ENCODE data around the gene CLASP2.

The CLASP2 gene

DNA sequence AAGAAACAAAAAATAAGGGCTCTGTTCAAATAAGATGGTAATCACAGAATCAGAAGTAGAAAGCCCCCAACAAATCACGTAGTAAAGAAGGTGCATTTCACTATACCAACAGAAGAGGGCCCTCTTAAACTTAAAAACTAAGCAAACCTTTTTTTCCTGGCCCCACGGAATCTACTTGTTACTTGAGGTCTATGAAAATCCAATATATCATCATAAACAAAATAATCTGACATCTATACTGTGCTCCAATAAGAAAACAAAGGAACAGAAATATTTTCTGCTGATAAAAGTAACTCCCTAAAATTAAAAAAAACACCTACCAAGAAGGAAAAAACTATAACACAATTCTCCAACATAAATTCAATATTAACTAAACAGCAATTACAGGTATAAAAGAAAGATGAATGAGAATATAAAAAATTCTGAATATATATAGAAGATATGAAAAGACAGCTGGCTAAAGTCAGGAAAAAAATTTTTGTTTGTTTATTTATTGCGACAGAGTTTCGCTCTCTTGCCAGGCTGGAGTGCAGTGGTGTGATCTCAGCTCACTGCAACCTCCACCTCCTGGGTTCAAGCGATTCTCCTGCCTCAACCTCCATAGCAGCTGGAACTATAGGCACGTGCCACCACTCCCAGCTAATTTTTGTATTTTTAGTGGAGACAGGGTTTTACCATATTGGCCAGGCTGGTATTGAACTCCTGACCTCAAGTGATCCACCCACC, 81.8 kb downstream of the CLASP2 start:
- DNase-seq (ENCODE audit: low read depth in 2 of 2): no peak

- DNase-seq (ENCODE audit: low read depth in 2 of 2): no peak
Measured at GRCh38 chr3:33634262-33634661, 83.8 kb downstream of the CLASP2 start.

- no peak for DNase-seq (ENCODE audit: low read depth in 2 of 2)
Measured at GRCh38 chr3:33629219-33629618, 88.8 kb downstream of the CLASP2 start.

DNA sequence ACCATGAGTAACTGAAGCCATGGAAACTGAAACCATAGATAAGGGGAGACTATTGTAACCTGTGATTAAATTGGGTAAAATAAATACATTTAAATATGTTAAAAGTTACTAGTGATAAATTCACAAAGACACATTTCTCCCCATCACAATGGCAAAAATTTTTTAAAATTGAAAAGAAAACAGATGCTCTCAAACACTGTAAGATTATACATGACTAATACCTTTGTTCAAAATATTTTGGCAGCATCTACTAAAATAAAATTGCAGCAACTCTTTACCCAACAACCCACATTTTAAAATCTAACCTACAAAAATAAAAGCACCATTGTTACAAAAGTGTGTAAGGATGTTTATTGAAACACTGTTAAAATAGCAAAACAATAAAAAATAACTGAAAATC, 93.3 kb downstream of the CLASP2 start:
- DNase-seq (ENCODE audit: low read depth in 2 of 2): no peak

DNA sequence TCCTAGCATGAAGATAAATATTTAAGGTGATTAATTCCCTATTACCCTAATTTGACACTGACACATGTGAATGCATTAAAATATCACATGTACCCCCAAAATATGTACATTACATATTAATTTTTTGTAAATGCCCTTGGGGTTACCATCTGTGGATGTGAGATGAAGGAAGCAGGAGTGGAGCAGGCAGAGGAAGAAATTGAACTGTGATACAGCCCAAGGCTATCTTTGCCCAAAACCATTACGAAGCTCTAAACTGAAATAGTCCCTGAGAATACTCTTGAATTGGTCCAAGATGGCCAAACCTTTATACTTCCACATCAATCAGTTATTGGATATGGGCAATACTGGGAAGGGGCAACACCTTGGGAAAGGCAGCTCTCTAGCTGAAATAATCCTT, 105.0 kb downstream of the CLASP2 start:
- no peak for DNase-seq (ENCODE audit: low read depth in 2 of 2)

- DNase-seq (ENCODE audit: low read depth in 2 of 2): no peak
Measured at GRCh38 chr3:33612607-33613006, 105.4 kb downstream of the CLASP2 start.

DNA sequence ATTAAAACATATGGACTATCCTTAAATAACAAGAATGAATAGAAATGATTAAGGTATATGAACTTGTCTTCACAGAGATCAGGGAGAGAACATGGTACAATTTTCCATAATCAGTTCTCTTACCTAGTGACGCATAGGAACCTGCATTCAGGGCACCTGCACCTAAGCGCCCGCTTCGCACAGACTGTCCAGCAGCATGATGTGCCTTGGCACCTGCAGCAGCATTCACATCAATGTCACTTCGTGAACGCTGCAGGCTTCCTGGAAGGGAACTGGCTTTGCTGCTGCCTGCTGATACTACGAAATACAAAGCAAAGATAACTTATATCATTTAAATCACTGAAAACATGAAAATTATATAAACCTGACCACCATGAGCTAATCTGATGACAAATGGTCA, 115.2 kb downstream of the CLASP2 start:
- DNase-seq (ENCODE audit: low read depth in 2 of 2): no peak

- DNase-seq (ENCODE audit: low read depth in 2 of 2): no peak
Measured at GRCh38 chr3:33597257-33597689, 120.8 kb downstream of the CLASP2 start.

DNA sequence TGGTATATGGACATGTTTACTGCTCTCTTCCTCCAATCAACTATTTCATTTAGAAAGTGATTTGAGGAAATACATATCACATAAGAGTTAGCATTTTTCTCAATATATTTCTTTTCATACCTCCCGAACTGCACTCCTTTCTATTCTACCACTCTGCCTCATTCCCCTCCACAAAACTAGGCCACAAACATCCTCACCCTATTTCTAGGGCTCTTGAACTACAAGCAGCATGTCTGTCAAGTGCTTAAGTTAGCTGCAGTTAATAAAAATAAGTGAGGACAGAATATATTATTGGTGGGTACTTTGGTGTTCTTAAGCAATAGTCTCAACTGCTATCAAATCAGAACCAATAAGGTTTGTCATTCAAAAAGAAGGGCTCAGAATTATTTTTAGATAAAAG, 125.1 kb downstream of the CLASP2 start:
- no peak for DNase-seq (ENCODE audit: low read depth in 2 of 2)

DNA sequence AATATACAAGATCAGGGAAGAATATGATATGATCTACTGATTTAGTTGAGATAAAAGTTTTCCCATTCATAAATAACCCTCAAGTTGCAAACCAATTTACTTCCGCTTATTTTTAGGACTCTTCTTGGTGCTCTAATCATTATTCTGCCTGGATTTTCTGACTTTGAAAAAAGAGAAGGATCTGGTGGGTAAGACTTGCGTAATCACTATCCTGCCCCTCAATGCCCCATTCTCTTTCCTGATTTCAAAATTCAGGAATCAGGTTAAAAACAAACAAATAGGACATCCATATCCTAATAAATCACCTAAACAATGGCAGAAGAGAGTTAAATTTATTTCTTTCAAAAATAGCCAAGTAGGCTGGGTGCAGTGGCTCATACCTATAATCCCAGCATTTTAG, 127.5 kb downstream of the CLASP2 start:
- DNase-seq (ENCODE audit: low read depth in 2 of 2): no peak

DNA sequence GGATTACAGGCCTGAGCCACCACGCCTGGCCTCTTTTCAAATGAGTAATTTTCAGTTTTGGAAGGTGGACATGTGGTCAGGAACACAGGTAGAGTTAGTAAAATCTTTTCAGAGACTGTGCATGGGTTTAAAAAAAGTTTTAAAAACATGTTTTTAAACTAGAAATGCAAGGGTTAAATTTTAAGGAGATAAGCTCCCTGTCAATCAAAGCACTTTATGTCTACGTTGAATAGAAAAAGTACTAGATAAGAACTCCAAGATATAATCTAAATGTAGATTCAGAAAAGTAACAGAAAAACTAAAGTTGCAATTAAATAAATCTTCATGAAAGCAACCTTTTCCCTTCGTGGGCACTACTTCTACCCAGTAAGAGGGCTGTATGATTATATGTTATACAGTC, 131.7 kb downstream of the CLASP2 start:
- DNase-seq (ENCODE audit: low read depth in 2 of 2): no peak

DNA sequence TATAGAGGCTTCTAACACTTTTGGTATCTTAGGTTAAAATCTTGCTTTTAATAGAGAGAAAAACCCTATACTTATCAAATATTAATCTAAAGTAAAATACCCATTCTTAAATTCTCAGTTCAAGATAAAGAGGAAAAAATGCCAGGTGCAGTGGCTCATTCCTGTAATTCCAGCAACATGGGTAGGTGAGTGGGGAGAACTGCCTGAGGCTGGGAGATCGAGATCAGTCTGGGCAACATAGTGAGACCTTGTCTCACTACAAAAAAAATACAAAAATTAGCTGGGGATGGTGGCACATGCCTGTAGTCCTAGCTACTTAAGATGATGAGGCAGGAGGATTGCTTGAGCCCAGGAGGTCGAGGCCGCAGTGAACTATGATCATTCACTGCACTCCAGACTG, 135.8 kb downstream of the CLASP2 start:
- no peak for DNase-seq (ENCODE audit: low read depth in 2 of 2)

GRCh38 chr3:33581666-33582065, 136.4 kb downstream of the CLASP2 start:
- DNase-seq (ENCODE audit: low read depth in 2 of 2): no peak

DNA sequence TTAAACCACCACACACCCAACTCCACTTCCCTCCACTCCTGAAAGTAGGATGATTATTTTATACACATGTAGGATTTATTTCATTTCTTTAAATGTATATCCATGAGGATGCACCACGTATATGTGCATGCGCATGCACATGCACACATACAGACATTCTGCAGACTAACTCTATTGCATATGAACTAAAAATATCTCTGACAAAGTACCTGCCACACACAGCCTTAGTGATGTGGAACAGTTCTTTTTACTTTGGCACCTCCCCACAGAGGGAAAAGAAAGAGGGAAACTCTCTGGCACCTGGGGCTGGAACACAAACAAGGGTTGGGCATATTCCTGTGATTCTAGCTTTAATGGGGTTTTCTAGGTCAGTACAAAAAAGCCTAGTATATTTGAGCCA, 138.2 kb downstream of the CLASP2 start:
- no peak for DNase-seq (ENCODE audit: low read depth in 2 of 2)

DNA sequence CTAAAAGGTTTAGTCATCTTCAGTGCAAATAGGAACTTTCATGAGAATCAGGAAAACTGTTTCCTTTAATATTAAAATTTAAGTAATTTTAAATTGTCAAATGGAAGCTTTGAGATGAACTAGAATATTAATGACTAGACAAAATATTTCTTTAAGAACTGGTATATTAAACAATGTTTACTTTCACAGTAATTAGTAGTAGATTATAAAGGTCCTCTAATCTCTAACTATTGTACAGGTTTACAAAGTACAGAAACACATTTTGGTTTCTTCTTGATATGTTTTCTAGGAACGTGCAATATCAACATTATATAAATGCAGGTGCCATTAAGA, 138.9 kb downstream of the CLASP2 start:
- DNase-seq (ENCODE audit: low read depth in 2 of 2): no peak

DNA sequence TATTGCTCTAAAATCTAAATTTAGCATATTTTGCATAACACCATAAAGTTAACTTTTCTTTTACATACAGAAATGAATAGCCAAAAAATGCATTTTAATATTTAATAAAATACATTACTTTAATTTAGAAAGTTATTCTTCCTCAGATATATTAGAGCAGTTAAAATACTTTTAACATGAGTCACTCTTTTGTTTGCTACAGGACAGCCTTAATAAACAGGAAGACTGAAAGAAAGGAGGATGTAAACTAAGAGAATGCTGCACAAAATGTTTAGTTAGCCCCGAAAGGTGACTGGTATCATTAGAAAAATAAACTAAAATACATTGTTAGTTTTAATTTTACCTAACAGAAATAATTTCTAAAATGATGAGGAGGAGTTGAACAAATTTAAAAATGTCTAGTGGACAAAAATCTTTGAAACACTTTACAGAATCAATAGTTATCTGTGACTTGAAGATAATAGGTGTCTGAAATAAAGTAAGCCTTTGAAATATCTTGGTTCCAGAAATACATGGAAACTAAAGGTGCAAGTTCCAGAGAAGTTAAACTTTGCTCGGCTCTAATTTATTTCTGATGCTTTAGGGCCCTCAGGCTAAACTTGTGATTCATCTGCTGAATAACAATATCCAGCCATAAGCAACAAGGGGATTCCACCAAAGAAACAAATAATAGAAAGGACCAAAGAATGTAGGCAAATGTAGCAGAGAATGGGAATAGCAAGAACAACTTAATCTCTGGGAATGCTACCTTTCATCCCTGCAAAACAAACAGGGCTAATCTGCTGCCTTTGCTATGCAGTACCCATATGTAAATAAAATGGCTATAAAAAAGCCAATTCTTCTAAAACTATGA, 139.5 kb downstream of the CLASP2 start:
- DNase-seq (ENCODE audit: low read depth in 2 of 2): no peak

DNA sequence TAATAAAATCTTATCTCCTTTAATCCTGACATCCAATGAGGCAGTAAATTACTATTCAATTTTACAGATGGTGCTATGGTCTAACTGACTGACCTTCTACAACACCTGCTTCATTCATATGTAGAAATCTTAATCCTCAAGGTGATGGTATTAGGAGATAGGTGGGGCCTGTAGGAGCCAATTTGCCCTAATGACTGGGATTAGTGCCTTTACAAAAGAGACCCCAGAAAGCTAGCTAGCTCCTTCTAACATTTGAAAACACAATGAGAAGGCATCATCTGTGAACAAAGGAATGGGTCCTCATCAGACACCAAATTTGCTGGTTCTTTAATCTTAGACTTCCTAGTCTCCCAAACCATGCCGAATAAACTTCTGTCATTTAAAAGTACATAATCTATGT, 140.5 kb downstream of the CLASP2 start:
- DNase-seq (ENCODE audit: low read depth in 2 of 2): no peak

DNA sequence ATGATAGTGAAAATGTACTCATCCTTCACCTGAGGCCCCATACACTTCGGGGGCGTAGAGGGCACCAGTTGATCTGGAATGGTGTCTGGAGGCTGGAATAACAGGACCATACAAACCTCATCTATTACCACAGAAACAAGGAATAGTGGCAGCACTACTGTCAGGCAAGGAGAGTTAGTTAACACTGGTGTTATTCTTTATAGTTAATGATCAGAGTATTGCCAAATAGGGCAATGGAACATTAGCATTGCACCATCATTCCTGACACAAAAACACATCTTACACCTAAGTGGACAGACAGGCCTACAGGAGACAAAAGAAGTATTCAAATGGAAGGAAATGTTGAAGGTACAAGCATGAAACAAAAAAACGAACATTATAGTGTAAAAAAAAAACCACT, 140.9 kb downstream of the CLASP2 start:
- no peak for DNase-seq (ENCODE audit: low read depth in 2 of 2)

DNA sequence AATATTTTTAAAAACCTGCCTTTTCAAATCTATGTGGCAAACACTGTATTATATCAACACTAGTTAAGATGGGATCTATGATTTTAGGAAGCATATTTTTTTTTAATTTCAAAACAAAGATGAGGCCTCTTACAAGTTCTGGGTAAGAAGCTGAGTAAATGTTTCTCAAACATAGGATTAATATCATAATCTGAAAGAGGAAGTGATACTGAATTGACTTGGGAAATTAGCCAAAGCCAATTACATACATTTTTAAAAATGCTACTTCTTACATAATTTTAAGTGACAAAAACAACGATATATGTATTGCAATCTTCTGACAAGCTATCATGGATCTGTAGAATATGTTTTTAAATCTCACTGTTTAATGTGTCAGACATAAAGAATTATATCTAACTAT, 142.7 kb downstream of the CLASP2 start:
- DNase-seq (ENCODE audit: low read depth in 2 of 2): no peak

DNA sequence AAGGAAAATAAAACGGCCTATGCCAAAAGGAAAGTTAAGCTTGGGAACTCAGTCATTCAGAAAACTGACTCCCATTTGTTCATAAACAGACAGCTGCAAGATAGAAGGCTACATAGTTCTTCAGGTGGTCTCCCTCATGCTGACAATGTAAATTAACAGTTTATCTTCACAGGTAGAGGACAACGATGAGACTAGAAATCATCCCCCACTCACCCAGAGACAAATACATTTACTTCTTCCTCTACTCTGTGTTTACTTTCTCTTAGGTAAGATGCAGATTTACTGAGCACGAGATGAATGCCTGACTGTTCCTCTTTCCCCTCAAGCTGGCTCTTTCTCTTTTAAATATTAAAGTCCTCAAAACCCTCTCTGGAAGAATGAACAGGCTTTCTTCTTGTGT, 160.2 kb downstream of the CLASP2 start:
- DNase-seq (ENCODE audit: low read depth in 2 of 2): no peak

- DNase-seq (ENCODE audit: low read depth in 2 of 2): no peak
Measured at GRCh38 chr3:33557279-33557678, 160.8 kb downstream of the CLASP2 start.

- no peak for DNase-seq (ENCODE audit: low read depth in 2 of 2)
Measured at GRCh38 chr3:33547101-33547500, 171.0 kb downstream of the CLASP2 start.

DNA sequence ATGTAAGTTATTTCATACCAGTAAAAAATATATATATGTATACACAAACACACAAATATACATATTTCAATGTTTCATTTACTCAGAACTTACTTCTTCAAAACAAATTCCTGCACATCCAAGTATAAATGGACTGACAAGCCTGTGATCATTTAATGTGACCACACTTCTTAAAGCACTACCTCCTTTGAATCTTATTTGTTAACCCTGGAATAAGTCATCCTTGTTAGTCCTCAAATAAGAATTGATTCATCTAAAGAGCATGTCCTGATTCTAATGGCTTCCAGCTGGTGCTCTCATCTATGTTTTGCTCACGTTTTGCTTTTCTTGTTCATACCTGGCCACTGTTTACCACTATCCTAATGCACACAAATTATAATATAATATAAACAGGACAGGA, 173.9 kb downstream of the CLASP2 start:
- no peak for DNase-seq (ENCODE audit: low read depth in 2 of 2)
